A549 treated with Hydrocortisone at 1 μM for 4 hours (cell line): ENCODE results near the gene NT5C3B. TPM values are rescaled to one million over a fixed set of nuclear protein-coding genes. Genes with fewer than 3 reads are reported as not detected.

ENCODE experiments used
- total RNA-seq: library from RNA; stranded (reverse); fragments of 200-300 nt; extraction: Qiagen RNA extraction; gene quantifications from 5 replicates; pipeline ENCODE4 v1.2.3, GENCODE V29; 2022

NT5C3B gene
- 102 to 111 TPM (median 106 TPM) in 5 replicates for total RNA-seq

GRCh38 chr17:41835800-41836549 lies at the start of gene NT5C3B:
Gene NT5C3B (minus strand): TSS chr17:41836232. CDS start chr17:41836193, 39 bp downstream.

DNA sequence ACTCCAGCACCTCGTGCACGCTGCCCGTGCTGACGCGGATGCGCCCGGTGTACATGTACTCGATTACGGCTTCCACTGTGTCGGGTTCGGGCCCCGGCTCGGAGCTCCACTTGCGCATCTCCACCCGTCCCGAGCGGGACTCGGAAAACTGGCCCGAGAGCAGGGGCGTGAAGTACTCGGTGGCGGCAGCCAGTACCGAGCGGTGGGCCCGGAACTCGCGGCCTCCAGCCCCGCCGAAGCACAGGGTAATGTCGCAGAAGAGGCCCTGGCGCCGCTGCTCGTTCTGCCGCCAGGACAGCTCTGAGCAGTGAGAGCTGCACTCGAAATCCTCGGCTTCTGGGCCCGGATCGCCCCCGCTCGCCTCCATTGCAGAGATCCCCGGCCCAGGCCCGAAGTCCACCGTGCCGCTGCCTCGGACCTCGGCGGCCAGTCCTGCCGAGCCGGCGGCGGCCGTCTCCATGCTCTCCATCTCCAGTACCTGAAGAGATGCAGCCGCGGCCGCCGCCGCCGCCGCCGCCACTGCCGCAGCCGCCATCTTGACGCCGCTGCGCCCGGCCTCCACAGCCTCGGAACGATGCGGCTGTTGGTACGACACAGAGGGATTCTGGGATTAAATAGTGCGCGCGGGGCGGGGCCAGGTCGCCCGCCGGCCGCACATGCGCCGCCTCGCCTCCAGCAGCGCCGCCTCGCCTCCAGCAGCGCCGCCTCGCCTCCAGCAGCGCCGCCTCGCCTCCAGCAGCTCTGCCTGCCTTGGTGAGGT lies 29.0 kb upstream of the NT5C3B start, which contains the start of gene KLHL11:
Gene KLHL11 (minus strand): TSS at position 588 of the 760 bp plus-strand sequence. CDS start 53 bp downstream, at position 535.

DNA sequence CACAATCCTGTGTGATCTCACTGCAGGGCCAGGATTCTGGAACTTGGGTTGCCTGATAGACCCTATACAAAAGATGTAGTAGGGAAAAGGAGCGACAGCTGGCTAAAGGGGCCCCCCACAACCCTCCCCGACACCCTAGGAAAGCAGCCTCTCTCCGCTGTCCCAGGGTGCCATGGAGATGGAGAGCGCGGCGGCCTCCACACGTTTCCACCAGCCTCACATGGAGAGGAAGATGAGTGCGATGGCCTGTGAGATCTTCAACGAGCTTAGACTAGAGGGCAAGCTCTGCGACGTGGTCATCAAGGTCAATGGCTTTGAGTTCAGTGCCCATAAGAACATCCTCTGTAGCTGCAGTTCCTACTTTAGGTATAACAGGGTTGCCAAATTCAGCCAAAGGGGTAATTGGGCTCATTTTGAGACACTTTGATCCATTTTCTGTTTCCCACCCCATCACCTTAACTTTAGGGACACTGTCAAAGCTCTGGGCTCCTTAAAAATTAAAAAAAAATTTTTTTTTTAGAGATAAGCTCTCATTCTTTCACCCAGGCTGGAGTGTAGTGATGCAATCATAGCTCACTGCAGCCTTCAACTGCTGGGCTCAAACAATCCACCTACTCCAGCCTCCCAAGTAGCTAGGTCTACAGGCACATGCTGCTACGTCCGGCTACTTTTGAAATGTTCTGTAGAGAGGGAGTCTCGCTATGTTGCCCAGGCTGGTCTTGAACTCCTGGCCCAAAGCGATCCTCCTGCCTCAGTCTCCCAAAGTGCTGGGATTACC lies 1.9 kb upstream of the NT5C3B start, which contains the start of gene KLHL10:
Gene KLHL10 (plus strand): TSS at position 65 of the 778 bp plus-strand sequence. CDS start 108 bp downstream, at position 173.

DNA sequence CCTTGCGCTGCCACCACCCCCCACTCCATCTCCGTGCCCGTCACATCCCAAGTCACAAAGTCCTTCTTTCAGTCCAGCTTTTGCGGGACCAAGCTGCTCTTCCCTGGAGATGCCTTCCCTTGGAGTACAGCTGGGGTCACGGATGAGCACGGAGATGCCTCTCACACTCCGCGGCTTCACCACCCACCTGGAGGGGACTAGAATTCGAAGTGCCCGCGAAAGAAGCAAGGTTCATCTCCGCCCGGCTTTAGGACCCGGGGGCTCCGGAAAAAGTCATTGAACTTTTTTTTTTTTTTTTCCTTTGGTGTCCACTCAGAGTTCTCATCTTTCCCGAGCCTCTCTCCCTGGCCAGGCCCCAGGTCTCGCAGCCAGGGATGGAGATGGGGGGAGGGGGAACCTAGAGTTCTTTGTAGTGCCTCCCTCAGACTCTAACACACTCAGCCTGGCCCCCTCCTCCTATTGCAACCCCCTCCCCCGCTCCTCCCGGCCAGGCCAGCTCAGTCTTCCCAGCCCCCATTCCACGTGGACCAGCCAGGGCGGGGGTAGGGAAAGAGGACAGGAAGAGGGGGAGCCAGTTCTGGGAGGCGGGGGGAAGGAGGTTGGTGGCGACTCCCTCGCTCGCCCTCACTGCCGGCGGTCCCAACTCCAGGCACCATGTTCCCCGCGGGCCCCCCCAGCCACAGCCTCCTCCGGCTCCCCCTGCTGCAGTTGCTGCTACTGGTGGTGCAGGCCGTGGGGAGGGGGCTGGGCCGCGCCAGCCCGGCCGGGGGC lies 23.5 kb downstream of the NT5C3B start, which contains the start of gene FKBP10:
Gene FKBP10 (plus strand): TSS at position 624 of the 771 bp plus-strand sequence. CDS start 31 bp downstream, at position 655.

DNA sequence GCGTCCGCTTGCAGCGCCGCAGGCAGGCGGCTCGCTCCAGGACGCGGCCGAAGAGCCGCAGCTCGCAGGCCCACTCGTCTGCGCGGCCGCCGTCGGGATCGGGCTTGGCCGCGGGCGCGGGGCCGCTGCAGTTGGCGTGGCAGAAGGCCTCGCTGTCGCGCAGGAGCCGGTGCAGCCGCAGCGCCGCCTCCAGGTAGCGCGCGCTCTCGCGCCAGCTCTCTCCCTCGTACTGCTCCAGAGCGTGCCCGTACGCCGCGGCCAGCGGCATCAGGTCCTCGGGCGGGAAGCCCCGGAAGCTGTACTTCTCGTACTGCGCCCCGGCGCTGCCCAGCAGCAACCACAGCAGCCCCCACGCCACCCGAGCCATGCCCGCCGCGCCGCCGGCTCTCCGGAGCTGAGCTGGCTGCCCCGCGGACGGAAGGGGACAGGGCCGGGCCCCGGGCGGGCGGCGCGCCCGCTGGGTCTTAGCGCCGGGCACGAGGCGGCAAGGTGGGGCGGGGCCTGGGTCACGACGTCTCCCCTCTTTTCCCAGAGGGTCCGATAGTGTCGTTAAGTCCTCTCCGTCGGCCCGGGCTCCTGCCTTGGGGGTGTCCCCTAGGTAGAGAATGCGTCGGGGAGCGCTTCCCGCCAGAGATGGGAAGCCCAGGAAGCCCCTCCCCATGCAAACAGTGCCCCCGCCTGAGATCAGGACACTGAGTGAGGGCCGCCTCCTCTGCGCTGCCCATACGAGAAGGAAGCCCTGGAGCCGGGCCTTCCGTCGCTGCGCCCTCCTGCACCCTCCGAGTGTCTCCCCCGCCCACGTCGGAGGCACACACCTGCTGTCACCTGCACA lies 24.3 kb downstream of the NT5C3B start, which contains the start of gene P3H4:
Gene P3H4 (minus strand): TSS at position 401 of the 832 bp plus-strand sequence. CDS start 34 bp downstream, at position 367.

GRCh38 chr17:41786227-41787020 lies 49.6 kb downstream of the NT5C3B start, which contains the start of gene JUP:
Gene JUP (minus strand): TSS chr17:41786711. CDS start chr17:41771854, 14,857 bp downstream.

Other genes with a start within 250 kb of the NT5C3B start
- 0.08 to 0.17 TPM (median 0.13 TPM) in 4 of 5 replicates, not detected in the other for gene KRT14, start 249.3 kb downstream of the NT5C3B start, total RNA-seq
- gene KRT16, start 223.5 kb downstream of the NT5C3B start, total RNA-seq: 0.51 to 1.3 TPM (median 1.1 TPM) in 5 replicates
- 0.54 to 1.9 TPM (median 0.78 TPM) in 5 replicates for gene KRT17, start 211.7 kb downstream of the NT5C3B start, total RNA-seq
- gene EIF1, start 147.3 kb downstream of the NT5C3B start, total RNA-seq: 1,220 to 1,509 TPM (median 1,323 TPM) in 5 replicates
- 0.38 to 0.59 TPM in 2 of 5 replicates, not detected in the others for gene GAST, start 123.9 kb downstream of the NT5C3B start, total RNA-seq
- 1.3 to 1.7 TPM (median 1.4 TPM) in 5 replicates for gene HAP1, start 101.6 kb downstream of the NT5C3B start, total RNA-seq
- gene JUP, start 49.5 kb downstream of the NT5C3B start, total RNA-seq: 95.1 to 120 TPM (median 110 TPM) in 5 replicates
- 29.4 to 36.0 TPM (median 32.0 TPM) in 5 replicates for gene P3H4, start 24.3 kb downstream of the NT5C3B start, total RNA-seq
- gene FKBP10, start 23.2 kb downstream of the NT5C3B start, total RNA-seq: 91.4 to 101 TPM (median 101 TPM) in 5 replicates
- 0.05 to 0.25 TPM (median 0.10 TPM) in 3 of 5 replicates, not detected in the others for gene KLHL10, start 1.6 kb upstream of the NT5C3B start, total RNA-seq
- gene KLHL11, start 29.2 kb upstream of the NT5C3B start, total RNA-seq: 2.1 to 5.0 TPM (median 2.9 TPM) in 5 replicates
- gene ACLY, start 82.7 kb upstream of the NT5C3B start, total RNA-seq: 227 to 340 TPM (median 260 TPM) in 5 replicates
- gene ODAD4, start 94.4 kb upstream of the NT5C3B start, total RNA-seq: 1.1 to 1.7 TPM (median 1.6 TPM) in 5 replicates
- 64.1 to 67.9 TPM (median 66.6 TPM) in 5 replicates for gene CNP, start 130.6 kb upstream of the NT5C3B start, total RNA-seq
- 111 to 114 TPM (median 113 TPM) in 5 replicates for gene DNAJC7, start 181.2 kb upstream of the NT5C3B start, total RNA-seq
- gene NKIRAS2, start 183.9 kb upstream of the NT5C3B start, total RNA-seq: 40.1 to 51.5 TPM (median 44.0 TPM) in 5 replicates
- 0.53 to 0.92 TPM (median 0.73 TPM) in 5 replicates for gene C17orf113, start 214.4 kb upstream of the NT5C3B start, total RNA-seq